ENCODE measurements around the gene GTF3A.

GRCh38 chr13:27381601-27382000, 42.8 kb upstream of the GTF3A start:
- TF ChIP-seq EZH2 (IDR thresholded peaks at IDR 0.05; ENCODE audit: low read depth, unreplicated experiment), result no peak
- TF ChIP-seq, protein P1, sequence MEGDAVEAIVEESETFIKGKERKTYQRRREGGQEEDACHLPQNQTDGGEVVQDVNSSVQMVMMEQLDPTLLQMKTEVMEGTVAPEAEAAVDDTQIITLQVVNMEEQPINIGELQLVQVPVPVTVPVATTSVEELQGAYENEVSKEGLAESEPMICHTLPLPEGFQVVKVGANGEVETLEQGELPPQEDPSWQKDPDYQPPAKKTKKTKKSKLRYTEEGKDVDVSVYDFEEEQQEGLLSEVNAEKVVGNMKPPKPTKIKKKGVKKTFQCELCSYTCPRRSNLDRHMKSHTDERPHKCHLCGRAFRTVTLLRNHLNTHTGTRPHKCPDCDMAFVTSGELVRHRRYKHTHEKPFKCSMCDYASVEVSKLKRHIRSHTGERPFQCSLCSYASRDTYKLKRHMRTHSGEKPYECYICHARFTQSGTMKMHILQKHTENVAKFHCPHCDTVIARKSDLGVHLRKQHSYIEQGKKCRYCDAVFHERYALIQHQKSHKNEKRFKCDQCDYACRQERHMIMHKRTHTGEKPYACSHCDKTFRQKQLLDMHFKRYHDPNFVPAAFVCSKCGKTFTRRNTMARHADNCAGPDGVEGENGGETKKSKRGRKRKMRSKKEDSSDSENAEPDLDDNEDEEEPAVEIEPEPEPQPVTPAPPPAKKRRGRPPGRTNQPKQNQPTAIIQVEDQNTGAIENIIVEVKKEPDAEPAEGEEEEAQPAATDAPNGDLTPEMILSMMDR (conservative IDR thresholded peaks at IDR 0.05; ENCODE audit: low read depth in 2 of 2), result no peak
- TF ChIP-seq POLR2AphosphoS5 (IDR thresholded peaks at IDR 0.05; ENCODE audit: low read depth), result no peak
- no peak for TF ChIP-seq EZH2phosphoT487 (IDR thresholded peaks at IDR 0.05; ENCODE audit: unreplicated experiment)
- no peak for TF ChIP-seq CREB1 (CRISPR knock-in tag; IDR thresholded peaks at IDR 0.05; ENCODE audit: low read depth)
- no peak for TF ChIP-seq NANOG (IDR thresholded peaks at IDR 0.05; ENCODE audit: borderline replicate concordance)
- TF ChIP-seq REST (IDR thresholded peaks at IDR 0.05; ENCODE audit: unreplicated experiment), result no peak
- no peak for TF ChIP-seq JUNB (IDR thresholded peaks at IDR 0.05; ENCODE audit: unreplicated experiment)

All from GM23338 (cell line).